ENCODE data around the gene IL17RD. TPM values are rescaled to one million over a fixed set of nuclear protein-coding genes. Genes with fewer than 3 reads are reported as not detected.

The IL17RD gene
- total RNA-seq, 1 experiment from 2014 or later, result 8.3 TPM

DNA sequence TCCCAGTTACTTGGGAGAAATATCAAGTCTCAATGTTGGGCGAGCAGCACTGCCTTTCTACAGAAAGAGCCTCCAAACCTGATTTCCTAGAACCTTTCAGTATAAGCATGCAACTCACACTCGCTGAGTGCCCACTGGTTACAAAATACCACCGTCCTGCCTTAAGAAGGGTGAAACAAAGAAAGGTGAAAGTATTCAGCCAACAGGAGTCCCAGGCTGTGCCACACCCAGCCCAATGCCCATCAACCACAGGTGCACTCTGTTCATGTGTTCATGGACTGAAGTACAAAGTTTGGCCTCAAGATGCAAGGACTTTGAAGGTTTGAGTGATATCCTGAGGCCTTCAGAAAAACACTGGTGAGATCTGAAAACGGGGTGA is 34.0 kb downstream of the IL17RD start:
- Histone ChIP-seq H3K79me2 (ENCODE audit: low read depth) (no peaks in the 10 kb centered on the region), H3K4me1 (replicated peaks; ENCODE audit: insufficient read depth) (no peaks in the 10 kb centered on the region), H3K4me3 (no peak overlapping the region), H4K20me1 (ENCODE audit: insufficient read depth) (no peaks in the 10 kb centered on the region), H3K4me2 (no peak overlapping the region), H3K36me3 (ENCODE audit: low read depth) (no peaks in the 10 kb centered on the region), H3F3A (ENCODE audit: insufficient read depth, low read depth) (no peaks in the 10 kb centered on the region), H3K27me3 (ENCODE audit: insufficient read depth, low read depth) (no peaks in the 10 kb centered on the region), H3K27ac (no peak overlapping the region), H3K9me2 (ENCODE audit: insufficient read depth) (no peaks in the 10 kb centered on the region), H2AFZ (no peak overlapping the region), H3K9me3 (ENCODE audit: insufficient read depth, low read depth) (no peaks in the 10 kb centered on the region)
- ChIA-PET POLR2A (ENCODE audit: unreplicated experiment) (no interaction called here), CTCF (no interaction called here)
- intact Hi-C loops (cut with micrococcal nuclease; ENCODE audit: unreplicated experiment), result no loop called here
- TF ChIP-seq, protein P1, sequence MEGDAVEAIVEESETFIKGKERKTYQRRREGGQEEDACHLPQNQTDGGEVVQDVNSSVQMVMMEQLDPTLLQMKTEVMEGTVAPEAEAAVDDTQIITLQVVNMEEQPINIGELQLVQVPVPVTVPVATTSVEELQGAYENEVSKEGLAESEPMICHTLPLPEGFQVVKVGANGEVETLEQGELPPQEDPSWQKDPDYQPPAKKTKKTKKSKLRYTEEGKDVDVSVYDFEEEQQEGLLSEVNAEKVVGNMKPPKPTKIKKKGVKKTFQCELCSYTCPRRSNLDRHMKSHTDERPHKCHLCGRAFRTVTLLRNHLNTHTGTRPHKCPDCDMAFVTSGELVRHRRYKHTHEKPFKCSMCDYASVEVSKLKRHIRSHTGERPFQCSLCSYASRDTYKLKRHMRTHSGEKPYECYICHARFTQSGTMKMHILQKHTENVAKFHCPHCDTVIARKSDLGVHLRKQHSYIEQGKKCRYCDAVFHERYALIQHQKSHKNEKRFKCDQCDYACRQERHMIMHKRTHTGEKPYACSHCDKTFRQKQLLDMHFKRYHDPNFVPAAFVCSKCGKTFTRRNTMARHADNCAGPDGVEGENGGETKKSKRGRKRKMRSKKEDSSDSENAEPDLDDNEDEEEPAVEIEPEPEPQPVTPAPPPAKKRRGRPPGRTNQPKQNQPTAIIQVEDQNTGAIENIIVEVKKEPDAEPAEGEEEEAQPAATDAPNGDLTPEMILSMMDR (conservative IDR thresholded peaks at IDR 0.05), result no peak
- BruUV-seq (replicated peaks), result no TSS peak
- no peak for DNase-seq

DNA sequence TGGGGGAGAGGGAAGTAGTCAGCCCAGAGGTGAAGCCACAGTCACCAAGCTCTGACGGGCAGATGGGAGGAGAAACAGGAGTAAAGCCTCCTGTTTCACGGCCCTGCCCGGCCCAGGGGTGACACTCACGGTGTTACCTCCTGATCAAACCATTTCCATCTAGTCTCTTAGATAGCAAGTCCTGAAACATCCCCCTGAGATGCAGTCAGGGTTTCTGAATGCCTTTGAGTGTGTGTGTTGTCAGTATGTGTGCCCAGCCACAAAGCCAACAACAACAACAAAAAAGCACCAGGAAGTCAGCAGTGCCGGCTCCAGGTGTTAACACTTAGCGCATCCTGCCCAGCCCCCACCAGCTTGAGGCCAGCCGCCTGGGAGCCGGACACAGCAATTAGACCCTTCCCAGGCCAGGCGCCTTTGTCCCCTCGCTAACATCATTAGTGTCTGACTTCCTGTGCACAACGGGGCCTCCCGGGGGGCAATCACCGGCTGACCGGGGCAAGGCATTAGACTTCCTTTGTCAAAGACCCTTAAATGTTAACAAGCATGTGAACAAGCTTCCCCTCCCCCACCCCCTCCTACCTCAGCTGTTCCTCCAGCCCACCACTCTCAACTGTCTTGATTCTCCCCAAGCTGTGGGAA is 34.5 kb downstream of the IL17RD start:
- DNase-seq, result no peak
- POLR2A ChIA-PET (ENCODE audit: unreplicated experiment), result no interaction called here
- no peaks in the 10 kb centered on the region for H4K20me1 ChIP-seq (ENCODE audit: insufficient read depth)
- H2AFZ ChIP-seq, result no peak overlapping the region
- H3K4me2 ChIP-seq, result no peak overlapping the region
- intact Hi-C loops (cut with micrococcal nuclease; ENCODE audit: unreplicated experiment), result no loop called here
- CTCF ChIA-PET, result no interaction called here
- no peak overlapping the region for H3K27ac ChIP-seq
- H3F3A ChIP-seq (ENCODE audit: insufficient read depth, low read depth), result no peaks in the 10 kb centered on the region
- no peaks in the 10 kb centered on the region for H3K27me3 ChIP-seq (ENCODE audit: insufficient read depth, low read depth)
- no peaks in the 10 kb centered on the region for H3K9me3 ChIP-seq (ENCODE audit: insufficient read depth, low read depth)
- no peak overlapping the region for H3K4me3 ChIP-seq
- no peaks in the 10 kb centered on the region for H3K36me3 ChIP-seq (ENCODE audit: low read depth)
- H3K79me2 ChIP-seq (ENCODE audit: low read depth), result no peaks in the 10 kb centered on the region
- TF ChIP-seq, protein P1 (conservative IDR thresholded peaks at IDR 0.05), result no peak
- no peak for TF ChIP-seq EZH2 (IDR thresholded peaks at IDR 0.05; ENCODE audit: low read depth)
- no peaks in the 10 kb centered on the region for H3K4me1 ChIP-seq (replicated peaks; ENCODE audit: insufficient read depth)
- no TSS peak for BruUV-seq (replicated peaks)
- no peaks in the 10 kb centered on the region for H3K9me2 ChIP-seq (ENCODE audit: insufficient read depth)

DNA sequence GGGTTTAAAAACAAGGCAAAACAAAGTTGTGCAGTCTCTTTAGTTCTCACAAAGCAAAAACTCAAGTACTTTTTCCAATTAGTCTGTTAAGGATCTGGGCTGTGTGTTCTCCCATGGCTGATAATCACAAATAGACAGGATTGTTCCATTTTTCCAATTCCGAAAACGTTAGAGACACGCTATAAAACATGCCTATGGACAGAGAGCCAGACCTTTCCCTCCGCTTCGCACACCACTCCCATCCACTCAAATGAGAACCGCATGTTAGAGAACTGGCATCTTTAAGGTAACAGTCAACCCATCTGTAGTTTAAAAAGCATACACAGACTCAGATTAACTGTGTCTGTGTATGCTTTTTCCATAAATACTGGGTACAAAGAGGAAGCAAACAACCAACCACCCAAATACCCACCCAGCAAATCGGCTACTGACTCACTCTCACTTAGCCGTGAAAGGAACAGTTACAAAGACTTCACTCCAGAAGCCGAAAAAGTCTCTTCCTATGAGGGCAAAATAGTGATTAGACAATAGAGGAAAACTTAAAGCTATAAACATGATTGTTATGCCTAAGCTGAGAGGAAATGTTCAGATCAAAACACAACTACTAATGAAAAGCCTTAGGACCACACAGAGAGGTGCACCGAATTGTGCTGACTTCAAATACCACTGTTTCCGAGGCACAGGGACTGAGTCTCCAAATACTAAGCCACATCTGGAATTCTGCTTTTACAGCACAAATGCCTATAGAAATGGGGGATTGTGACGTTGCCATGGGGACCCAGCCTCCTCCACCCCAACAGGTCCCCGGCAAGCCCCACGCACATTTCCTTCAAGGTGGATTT is 36.1 kb downstream of the IL17RD start:
- ChIA-PET CTCF (no interaction called here), POLR2A (ENCODE audit: unreplicated experiment) (no interaction called here)
- H3K4me2 ChIP-seq, result no peak overlapping the region
- no peaks in the 10 kb centered on the region for H3K36me3 ChIP-seq (ENCODE audit: low read depth)
- no peak for TF ChIP-seq EZH2 (IDR thresholded peaks at IDR 0.05; ENCODE audit: low read depth)
- TF ChIP-seq, protein P1 (conservative IDR thresholded peaks at IDR 0.05), result no peak
- no peaks in the 10 kb centered on the region for H3K4me1 ChIP-seq (replicated peaks; ENCODE audit: insufficient read depth)
- no peak overlapping the region for H2AFZ ChIP-seq
- no peaks in the 10 kb centered on the region for H3K9me2 ChIP-seq (ENCODE audit: insufficient read depth)
- no peaks in the 10 kb centered on the region for H3F3A ChIP-seq (ENCODE audit: insufficient read depth, low read depth)
- no peak overlapping the region for H3K27ac ChIP-seq
- no peaks in the 10 kb centered on the region for H4K20me1 ChIP-seq (ENCODE audit: insufficient read depth)
- no TSS peak for BruUV-seq (replicated peaks)
- DNase-seq, result no peak
- no peaks in the 10 kb centered on the region for H3K27me3 ChIP-seq (ENCODE audit: insufficient read depth, low read depth)
- no peaks in the 10 kb centered on the region for H3K79me2 ChIP-seq (ENCODE audit: low read depth)
- no peak overlapping the region for H3K4me3 ChIP-seq
- H3K9me3 ChIP-seq (ENCODE audit: insufficient read depth, low read depth), result no peaks in the 10 kb centered on the region
- intact Hi-C loops (cut with micrococcal nuclease; ENCODE audit: unreplicated experiment), result no loop called here
